ENCODE data around the gene NR3C2. TPM values are rescaled to one million over a fixed set of nuclear protein-coding genes. Genes with fewer than 3 reads are reported as not detected.

The NR3C2 gene
- total and polyA plus RNA-seq, 2 experiments from 2014 or later = 1.2 to 3.0 TPM

- TF ChIP-seq, protein P1, sequence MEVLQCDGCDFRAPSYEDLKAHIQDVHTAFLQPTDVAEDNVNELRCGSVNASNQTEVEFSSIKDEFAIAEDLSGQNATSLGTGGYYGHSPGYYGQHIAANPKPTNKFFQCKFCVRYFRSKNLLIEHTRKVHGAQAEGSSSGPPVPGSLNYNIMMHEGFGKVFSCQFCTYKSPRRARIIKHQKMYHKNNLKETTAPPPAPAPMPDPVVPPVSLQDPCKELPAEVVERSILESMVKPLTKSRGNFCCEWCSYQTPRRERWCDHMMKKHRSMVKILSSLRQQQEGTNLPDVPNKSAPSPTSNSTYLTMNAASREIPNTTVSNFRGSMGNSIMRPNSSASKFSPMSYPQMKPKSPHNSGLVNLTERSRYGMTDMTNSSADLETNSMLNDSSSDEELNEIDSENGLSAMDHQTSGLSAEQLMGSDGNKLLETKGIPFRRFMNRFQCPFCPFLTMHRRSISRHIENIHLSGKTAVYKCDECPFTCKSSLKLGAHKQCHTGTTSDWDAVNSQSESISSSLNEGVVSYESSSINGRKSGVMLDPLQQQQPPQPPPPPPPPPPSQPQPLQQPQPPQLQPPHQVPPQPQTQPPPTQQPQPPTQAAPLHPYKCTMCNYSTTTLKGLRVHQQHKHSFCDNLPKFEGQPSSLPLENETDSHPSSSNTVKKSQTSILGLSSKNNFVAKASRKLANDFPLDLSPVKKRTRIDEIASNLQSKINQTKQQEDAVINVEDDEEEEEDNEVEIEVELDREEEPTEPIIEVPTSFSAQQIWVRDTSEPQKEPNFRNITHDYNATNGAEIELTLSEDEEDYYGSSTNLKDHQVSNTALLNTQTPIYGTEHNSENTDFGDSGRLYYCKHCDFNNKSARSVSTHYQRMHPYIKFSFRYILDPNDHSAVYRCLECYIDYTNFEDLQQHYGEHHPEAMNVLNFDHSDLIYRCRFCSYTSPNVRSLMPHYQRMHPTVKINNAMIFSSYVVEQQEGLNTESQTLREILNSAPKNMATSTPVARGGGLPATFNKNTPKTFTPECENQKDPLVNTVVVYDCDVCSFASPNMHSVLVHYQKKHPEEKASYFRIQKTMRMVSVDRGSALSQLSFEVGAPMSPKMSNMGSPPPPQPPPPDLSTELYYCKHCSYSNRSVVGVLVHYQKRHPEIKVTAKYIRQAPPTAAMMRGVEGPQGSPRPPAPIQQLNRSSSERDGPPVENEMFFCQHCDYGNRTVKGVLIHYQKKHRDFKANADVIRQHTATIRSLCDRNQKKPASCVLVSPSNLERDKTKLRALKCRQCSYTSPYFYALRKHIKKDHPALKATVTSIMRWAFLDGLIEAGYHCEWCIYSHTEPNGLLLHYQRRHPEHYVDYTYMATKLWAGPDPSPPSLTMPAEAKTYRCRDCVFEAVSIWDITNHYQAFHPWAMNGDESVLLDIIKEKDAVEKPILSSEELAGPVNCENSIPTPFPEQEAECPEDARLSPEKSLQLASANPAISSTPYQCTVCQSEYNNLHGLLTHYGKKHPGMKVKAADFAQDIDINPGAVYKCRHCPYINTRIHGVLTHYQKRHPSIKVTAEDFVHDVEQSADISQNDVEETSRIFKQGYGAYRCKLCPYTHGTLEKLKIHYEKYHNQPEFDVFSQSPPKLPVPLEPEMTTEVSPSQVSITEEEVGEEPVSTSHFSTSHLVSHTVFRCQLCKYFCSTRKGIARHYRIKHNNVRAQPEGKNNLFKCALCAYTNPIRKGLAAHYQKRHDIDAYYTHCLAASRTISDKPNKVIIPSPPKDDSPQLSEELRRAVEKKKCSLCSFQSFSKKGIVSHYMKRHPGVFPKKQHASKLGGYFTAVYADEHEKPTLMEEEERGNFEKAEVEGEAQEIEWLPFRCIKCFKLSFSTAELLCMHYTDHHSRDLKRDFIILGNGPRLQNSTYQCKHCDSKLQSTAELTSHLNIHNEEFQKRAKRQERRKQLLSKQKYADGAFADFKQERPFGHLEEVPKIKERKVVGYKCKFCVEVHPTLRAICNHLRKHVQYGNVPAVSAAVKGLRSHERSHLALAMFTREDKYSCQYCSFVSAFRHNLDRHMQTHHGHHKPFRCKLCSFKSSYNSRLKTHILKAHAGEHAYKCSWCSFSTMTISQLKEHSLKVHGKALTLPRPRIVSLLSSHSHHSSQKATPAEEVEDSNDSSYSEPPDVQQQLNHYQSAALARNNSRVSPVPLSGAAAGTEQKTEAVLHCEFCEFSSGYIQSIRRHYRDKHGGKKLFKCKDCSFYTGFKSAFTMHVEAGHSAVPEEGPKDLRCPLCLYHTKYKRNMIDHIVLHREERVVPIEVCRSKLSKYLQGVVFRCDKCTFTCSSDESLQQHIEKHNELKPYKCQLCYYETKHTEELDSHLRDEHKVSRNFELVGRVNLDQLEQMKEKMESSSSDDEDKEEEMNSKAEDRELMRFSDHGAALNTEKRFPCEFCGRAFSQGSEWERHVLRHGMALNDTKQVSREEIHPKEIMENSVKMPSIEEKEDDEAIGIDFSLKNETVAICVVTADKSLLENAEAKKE (CRISPR knock-in tag; IDR thresholded peaks at IDR 0.05) = no peak
- TF ChIP-seq NANOG (IDR thresholded peaks at IDR 0.05; ENCODE audit: borderline replicate concordance) = no peak
- no peak for TF ChIP-seq CREB1 (CRISPR knock-in tag; IDR thresholded peaks at IDR 0.05; ENCODE audit: low read depth)
These were observed 219.1 kb downstream of the NR3C2 start (continued) for GRCh38 chr4:148222991-148223660.

DNA sequence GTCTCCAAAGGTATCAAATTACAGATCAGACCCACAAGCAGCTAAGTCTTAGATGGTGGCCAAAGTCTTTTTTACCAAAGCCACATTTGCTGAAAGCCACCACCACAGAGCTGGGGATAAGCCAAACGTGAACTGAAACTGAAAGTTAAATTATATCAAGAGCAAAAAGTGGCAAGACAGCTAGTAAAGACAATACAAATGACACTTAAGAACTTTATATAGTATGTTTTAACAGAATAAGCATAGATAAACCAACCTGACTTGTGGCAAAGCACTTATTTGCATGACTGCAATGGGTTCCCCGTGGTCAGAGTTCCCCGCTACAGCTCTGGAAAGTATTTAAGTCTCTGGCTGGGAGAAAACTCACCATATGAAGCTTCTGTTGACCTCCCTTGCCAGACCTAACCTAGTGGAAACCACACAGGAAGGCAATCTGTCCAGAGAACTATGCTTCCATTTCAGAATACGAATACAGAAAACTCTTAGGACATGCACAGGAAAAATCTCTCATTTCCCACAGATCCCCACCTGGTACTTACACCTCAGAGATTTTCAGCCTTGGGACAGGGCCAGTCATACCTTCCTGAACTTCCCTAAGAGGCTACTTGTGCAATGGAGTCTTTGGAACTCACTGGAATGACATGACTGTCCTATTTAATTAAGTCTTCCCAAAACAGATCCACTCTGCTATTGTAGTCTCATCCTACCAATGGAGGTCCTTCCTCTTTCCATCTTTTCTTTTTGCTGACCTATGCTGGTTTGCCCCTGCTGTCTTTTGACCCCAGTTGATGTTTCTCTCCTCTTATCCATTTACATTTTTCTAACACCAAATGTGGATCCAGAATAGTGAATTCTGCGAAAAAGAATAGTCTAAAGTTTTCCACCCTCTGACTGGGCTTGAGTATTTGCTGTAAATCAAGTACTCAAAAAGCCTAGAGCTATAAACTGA lies 225.1 kb downstream of the NR3C2 start:
- H3K4me2 ChIP-seq = no peak overlapping the region
- H3K9me2 ChIP-seq (ENCODE audit: insufficient read depth) = no peaks in the 10 kb centered on the region
- no peak overlapping the region for H3K4me3 ChIP-seq
- no peaks in the 10 kb centered on the region for H3K27me3 ChIP-seq (ENCODE audit: insufficient read depth)
- no peak overlapping the region for H2AFZ ChIP-seq
- H4K20me1 ChIP-seq (replicated peaks; ENCODE audit: insufficient read depth) = no peaks in the 10 kb centered on the region
- no peak overlapping the region for H3K4me3 Mint-ChIP-seq
- no peaks in the 10 kb centered on the region for H3K9me3 Mint-ChIP-seq
- no peak overlapping the region for H3K27ac ChIP-seq (ENCODE audit: low read depth)
- ATAC-seq = no peak
- H3K27me3 Mint-ChIP-seq (ENCODE audit: insufficient read depth, low read depth, poor library complexity) = no peaks in the 10 kb centered on the region
- no peaks in the 10 kb centered on the region for H3K36me3 Mint-ChIP-seq (ENCODE audit: low read depth)
- H3K36me3 ChIP-seq (ENCODE audit: insufficient read depth) = no peaks in the 10 kb centered on the region; the same call in 1 of the 2 replicates
- H3K27ac Mint-ChIP-seq = no peak overlapping the region
- no peaks in the 10 kb centered on the region for H3K79me2 ChIP-seq (replicated peaks; ENCODE audit: insufficient read depth)
- H3F3A ChIP-seq (replicated peaks; ENCODE audit: low read depth) = no peaks in the 10 kb centered on the region
- no peak for DNase-seq (ENCODE audit: low spot score)
- H3K4me1 Mint-ChIP-seq = peaks cover 4% of the 10 kb centered on the region; the same call in 1 of the 3 replicates
- no peaks in the 10 kb centered on the region for H3K4me1 ChIP-seq (ENCODE audit: insufficient read depth)
- TF ChIP-seq CTCF (conservative IDR thresholded peaks at IDR 0.05; ENCODE audit: low read depth in 2 of 2) = no peak
- TF ChIP-seq ZNF114 (CRISPR knock-in tag; IDR thresholded peaks at IDR 0.05) = no peak
- no peak for TF ChIP-seq NANOG (IDR thresholded peaks at IDR 0.05; ENCODE audit: borderline replicate concordance)
- no peak for TF ChIP-seq JUNB (IDR thresholded peaks at IDR 0.05; ENCODE audit: unreplicated experiment)
- TF ChIP-seq ZNF331 (CRISPR knock-in tag; IDR thresholded peaks at IDR 0.05; ENCODE audit: low read depth) = no peak
- no peak for TF ChIP-seq CREB1 (CRISPR knock-in tag; IDR thresholded peaks at IDR 0.05; ENCODE audit: low read depth)
